Medulla oblongata (tissue), 1 donor: ENCODE results near the gene FBXW8.
"Not testable (repeated sequence)": the region's sequence is repeated elsewhere in the genome, so short reads cannot be mapped to it uniquely, and the experiment has no call there.

Experiments used
- DNase-seq: peaks from one replicate; pipeline ENCODE4 v3.0.0-alpha.2; 2015; ENCODE audit errors: extremely low spot score

Gene FBXW8

GRCh38 chr12:117053597-117054201 lies 142.9 kb downstream of the FBXW8 start:
- no peak for DNase-seq

DNA sequence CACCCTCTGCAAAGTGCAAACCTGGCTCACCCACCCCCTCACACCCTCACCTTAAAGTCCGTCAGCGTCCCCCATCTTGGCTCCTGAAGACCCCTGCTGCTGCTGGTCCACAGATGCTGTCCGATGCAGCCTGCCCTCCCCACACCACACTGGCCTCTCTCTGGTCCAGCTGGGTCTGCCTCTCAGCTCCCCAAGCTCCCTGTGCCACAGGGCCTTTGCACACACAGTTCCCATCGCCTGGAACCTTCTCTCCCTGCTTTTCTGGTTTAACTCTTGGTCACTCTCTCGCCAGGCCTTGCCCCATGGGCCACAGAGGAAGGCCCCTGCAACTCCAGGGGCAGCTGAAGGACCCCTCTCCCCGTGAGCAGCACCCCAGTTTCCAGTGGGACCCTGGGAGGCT lies 143.5 kb downstream of the FBXW8 start:
- DNase-seq = no peak

DNA sequence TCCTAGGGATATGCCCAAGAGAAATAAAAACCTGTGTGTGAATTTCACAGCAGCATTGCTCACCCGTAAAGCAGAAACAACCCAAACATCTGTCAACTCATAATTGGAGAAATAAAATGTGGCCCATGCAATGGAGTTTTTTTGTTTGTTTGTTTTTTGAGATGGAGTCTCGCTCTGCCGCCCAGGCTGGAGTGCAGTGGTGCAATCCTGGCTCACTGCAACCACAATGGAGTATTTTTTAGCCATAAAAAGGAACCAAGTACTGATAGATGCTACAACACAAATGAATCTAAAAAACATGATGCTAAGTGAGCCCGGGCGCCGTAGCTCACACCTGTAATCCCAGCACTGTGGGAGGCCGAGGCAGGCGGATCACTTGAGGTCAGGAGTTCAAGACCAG lies 146.9 kb downstream of the FBXW8 start:
- DNase-seq = not testable (repeated sequence)

- DNase-seq = no peak
These were observed 147.8 kb downstream of the FBXW8 start for GRCh38 chr12:117058442-117059072.

- no peak for DNase-seq
These were observed 148.4 kb downstream of the FBXW8 start for GRCh38 chr12:117059156-117059555.

DNA sequence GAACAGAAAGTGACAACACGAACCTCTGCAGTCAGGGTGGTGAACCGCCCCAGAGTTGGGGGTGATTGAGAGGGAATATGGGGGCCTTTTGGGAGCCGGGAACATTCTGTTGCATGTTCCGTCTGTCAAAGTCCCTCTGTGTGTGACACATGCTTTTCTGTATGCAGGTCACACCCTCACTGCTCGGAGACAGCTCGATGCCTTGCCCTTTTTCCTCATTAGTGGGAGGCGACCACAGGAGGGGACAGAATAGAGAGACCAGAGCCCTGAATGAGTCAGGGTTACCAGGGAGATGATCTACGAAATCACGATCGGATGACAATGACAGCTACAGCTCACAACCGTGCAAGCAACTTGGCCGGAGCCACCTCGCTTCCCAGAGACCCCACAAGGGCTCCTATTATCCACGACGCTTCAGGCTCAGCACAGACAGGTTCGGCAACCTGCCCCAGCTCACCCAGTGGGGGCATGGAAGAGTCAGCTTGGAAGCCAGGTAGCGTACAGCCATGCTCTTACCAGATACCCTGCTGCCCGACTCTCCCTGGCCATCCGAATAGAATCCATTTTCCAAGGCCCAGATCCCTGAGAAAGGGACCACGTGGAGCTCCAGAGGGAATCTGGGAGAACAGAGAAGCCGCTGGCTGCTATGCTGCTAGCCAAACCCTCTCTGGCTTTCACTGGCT lies 149.6 kb downstream of the FBXW8 start:
- DNase-seq = peak; percentile 4

- DNase-seq = no peak
These were observed 150.2 kb downstream of the FBXW8 start for GRCh38 chr12:117060929-117061305.

- no peak for DNase-seq
These were observed 150.9 kb downstream of the FBXW8 start for GRCh38 chr12:117061555-117062079.

GRCh38 chr12:117063162-117063911 lies 152.6 kb downstream of the FBXW8 start:
- DNase-seq = peak; percentile 78

- no peak for DNase-seq
These were observed 153.3 kb downstream of the FBXW8 start for GRCh38 chr12:117064049-117064448.

DNA sequence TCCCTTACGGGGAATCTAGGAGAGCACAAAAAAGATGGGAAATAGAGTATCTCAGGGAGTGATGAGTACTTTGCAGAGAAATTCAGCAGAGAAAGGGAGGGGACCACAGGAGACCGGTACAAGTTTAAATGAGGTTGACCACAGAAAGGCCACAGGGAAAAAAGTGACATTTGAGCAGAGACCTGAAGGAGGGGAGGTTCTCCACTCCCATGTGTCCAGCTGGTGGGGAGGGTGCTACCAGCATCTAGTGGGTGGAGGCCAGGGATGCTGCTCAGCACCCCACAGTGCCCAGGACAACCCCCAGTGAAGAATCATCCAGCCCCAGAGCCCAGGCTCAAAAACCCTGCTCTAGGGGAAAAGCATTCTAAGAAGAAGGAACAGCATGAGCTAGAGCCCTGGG lies 153.8 kb downstream of the FBXW8 start:
- DNase-seq = no peak

GRCh38 chr12:117067016-117067415 lies 156.3 kb downstream of the FBXW8 start:
- DNase-seq = no peak

DNA sequence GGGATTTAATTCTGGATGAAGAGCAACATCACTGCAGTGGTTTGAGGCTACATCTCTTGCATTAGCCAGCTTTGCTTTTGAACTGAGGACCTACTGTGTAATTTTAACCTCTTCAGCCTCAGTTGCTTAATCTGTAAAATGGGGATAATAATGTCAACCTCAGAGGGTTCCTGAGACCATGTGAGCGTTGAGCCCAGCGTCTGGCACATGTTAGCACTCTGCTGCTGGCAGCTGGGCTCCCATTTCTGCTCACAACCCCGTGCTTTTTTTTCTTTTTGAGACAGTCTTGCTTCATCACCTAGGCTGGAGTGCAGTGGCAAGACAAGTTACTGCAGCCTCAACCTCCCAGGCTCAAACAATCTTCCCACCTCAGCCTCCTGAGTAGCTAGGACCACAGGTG lies 156.9 kb downstream of the FBXW8 start:
- DNase-seq = no peak

DNA sequence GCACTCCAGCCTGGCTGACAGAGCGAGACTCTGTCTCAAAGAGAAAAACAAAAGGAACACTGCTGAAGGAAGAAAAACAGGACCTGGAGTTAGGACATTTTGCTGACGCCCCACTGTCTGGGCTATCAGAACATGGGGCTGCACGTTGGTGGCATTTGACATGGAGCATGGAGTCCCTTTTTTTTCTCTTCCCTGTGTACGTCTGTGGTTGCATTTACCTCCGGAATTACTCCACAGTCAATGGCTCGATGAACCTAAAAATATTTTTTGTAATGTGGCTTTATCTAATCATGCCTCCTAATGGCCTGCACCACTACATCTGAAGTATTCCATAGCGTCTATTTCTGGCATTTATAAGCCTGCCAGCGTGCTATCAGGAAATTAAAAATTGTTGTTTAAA lies 157.7 kb downstream of the FBXW8 start:
- DNase-seq = no peak

- no peak for DNase-seq
These were observed 158.5 kb downstream of the FBXW8 start for GRCh38 chr12:117069101-117069797.

DNA sequence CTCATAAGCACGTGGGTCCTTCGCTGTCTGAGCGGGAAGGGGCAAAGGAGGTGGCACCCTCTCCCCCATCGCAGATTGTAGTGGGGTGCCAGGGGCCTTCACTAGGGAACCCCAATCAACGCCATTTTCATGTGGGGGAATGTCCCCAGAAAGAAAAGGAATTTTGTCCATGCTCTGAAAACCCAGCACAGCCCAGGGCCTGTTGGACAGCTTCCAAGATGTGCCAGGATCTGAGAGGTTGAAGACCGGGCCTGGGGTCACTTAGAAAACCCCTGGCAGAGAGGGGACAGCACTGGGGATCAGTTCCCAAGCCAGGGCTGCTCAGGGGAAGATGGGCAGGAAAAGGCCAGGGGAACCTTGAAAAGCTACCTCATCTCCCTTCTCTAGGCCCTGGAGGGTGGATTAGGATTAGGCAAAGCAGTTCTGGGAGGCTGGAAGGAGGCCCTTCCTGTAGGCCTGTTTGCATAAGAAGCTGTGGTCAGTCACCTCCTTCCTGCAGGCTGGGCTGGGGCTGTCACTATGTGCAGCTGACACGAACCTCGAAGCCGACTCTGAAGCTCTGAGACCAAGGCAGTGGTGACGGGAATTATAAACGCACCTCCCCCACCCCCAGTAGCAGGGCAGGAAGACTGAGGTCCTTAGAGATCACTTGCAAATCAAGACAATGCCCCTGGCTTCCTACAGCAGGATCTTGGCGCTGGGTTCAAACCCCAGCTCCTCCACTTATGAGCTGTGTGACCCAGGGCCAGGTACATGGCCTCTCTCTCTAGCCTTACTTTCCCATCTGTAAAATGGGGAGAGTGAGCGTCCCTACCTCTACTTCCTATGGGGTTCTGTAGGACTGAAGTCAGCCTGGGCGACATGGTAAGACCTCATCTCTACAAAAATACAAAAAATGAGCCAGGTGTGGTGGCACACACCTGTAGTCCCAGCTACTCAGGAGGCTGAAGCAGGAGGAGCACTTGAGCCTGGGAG lies 159.5 kb downstream of the FBXW8 start:
- no peak for DNase-seq

DNA sequence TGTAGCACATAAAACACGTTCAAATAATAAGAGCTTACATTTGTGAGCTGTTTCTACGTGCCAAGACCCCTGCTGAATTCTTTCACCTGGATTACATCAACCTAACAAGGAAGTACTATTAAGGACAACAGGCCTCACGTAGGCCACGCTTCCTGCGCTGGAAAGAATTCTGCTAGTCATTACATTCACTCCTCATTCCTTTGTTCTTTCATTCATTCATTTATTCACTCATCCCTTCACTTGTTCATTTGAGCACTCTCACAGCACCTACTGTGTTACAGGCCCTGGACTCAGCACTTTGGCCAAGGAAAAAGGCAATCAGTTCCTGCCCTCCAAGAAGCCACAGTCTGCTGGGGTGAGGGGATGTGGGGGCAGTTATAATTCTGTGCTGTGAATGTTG lies 160.3 kb downstream of the FBXW8 start:
- no peak for DNase-seq

DNA sequence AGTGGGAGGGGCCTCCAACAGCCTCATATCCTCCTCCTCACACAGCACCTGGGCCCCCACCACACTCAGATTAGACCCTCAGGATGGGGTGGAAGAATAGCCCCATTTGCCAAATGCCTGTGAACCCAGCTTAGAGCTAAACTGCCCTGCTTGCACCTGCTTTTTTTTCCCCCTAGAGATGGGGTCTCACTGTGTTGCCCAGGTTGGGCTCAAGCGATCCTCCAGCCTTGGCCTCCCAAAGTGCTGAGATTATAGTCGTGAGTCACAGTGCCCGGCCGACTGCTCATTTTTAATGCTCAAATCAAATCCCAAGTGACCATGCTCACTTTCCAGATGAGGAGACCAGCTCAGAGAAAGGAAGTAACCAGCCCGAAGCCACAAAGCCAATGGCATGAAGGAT lies 161.4 kb downstream of the FBXW8 start:
- no peak for DNase-seq

GRCh38 chr12:117072736-117073490 lies 162.2 kb downstream of the FBXW8 start:
- no peak for DNase-seq

GRCh38 chr12:117073611-117074010 lies 162.9 kb downstream of the FBXW8 start:
- no peak for DNase-seq
